ENCODE results near the gene GRID2. TPM values are rescaled to one million over a fixed set of nuclear protein-coding genes. Genes with fewer than 3 reads are reported as not detected.

Gene GRID2
- total RNA-seq, 1 donor from 2014 or later = not detected

GRCh38 chr4:92615049-92615448, 311.3 kb downstream of the GRID2 start:
- TF ChIP-seq CTCF (conservative IDR thresholded peaks at IDR 0.05; ENCODE audit: low read depth, low read length) = no peak
- no peak overlapping the region for H3K4me3 ChIP-seq (ENCODE audit: low read depth, low read length)
- DNase-seq (ENCODE audit: low read depth) = no peak

- TF ChIP-seq CTCF (conservative IDR thresholded peaks at IDR 0.05; ENCODE audit: low read depth, low read length) = no peak
- H3K4me3 ChIP-seq (ENCODE audit: low read depth, low read length) = no peak overlapping the region
- DNase-seq (ENCODE audit: low read depth) = no peak
These were observed 315.2 kb downstream of the GRID2 start for GRCh38 chr4:92618968-92619367.

GRCh38 chr4:92629302-92629701, 325.5 kb downstream of the GRID2 start:
- TF ChIP-seq CTCF (conservative IDR thresholded peaks at IDR 0.05; ENCODE audit: low read depth, low read length) = no peak
- H3K4me3 ChIP-seq (ENCODE audit: low read depth, low read length) = no peak overlapping the region
- no peak for DNase-seq (ENCODE audit: low read depth)

- no peak for DNase-seq (ENCODE audit: low read depth)
- TF ChIP-seq CTCF (conservative IDR thresholded peaks at IDR 0.05; ENCODE audit: low read depth, low read length) = no peak
- no peak overlapping the region for H3K4me3 ChIP-seq (ENCODE audit: low read depth, low read length)
These were observed 331.1 kb downstream of the GRID2 start for GRCh38 chr4:92634882-92635281.

- no peak for TF ChIP-seq CTCF (conservative IDR thresholded peaks at IDR 0.05; ENCODE audit: low read depth, low read length)
- no peak overlapping the region for H3K4me3 ChIP-seq (ENCODE audit: low read depth, low read length)
- DNase-seq (ENCODE audit: low read depth) = no peak
These were observed 332.5 kb downstream of the GRID2 start for GRCh38 chr4:92636038-92636806.

GRCh38 chr4:92641409-92641808, 337.6 kb downstream of the GRID2 start:
- no peak for DNase-seq (ENCODE audit: low read depth)
- no peak overlapping the region for H3K4me3 ChIP-seq (ENCODE audit: low read depth, low read length)
- no peak for TF ChIP-seq CTCF (conservative IDR thresholded peaks at IDR 0.05; ENCODE audit: low read depth, low read length)

- DNase-seq (ENCODE audit: low read depth) = no peak
- TF ChIP-seq CTCF (conservative IDR thresholded peaks at IDR 0.05; ENCODE audit: low read depth, low read length) = no peak
- H3K4me3 ChIP-seq (ENCODE audit: low read depth, low read length) = no peak overlapping the region
These were observed 343.1 kb downstream of the GRID2 start for GRCh38 chr4:92646826-92647225.

Measured in epithelial cell of proximal tubule (primary cell).